GDM1 (cell line): ENCODE data around the gene RNF225.
A peak's percentile ranks its signal among the peaks of the same experiment; 100 is the strongest.
"Not testable (repeated sequence)": the region's sequence is repeated elsewhere in the genome, so short reads cannot be mapped to it uniquely, and the experiment has no call there.

ENCODE experiments used
- DNase-seq: peaks from one replicate; lab custom pipeline; 2025; lab: John Stamatoyannopoulos, UW

The RNF225 gene

DNA sequence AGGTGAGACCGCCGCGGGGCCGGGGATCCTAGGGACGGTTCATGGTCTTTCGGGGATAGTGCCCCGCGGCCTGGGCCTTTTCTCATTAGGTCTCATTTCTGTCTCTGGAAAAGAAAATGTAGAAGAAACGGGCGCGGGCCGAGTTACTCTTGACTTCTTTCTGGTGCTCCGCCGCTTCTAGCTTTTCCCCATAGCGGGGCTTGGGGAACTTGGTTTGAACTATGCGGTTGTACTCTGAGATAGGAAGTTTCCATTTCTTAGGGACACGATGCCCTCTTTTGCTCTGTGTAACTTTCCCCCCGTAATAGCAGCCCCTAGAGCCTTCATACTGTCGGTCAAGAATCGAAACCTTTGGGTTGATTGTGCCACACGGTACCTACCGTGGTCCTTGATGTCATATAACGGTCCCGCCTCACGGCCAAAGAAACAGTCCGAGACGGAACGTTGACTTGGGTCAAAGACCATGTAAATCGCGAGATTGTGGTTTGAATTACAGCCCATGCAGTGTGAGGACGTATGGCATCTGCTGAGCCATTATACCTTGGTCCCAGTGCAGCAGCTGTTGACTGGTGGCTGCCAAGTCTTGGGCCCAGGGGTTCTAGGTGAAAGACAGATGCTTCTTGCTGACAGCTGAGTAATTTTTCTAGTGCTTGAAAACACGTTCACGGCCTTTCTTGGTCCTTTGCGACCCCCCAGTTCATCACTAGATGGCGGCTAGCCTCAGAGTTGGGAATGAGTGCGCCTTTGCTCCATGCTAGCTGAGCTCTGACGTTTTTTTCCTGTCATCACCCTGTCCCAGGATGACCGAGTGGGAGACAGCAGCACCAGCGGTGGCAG lies 7.9 kb upstream of the RNF225 start:
- DNase-seq = no peak

DNA sequence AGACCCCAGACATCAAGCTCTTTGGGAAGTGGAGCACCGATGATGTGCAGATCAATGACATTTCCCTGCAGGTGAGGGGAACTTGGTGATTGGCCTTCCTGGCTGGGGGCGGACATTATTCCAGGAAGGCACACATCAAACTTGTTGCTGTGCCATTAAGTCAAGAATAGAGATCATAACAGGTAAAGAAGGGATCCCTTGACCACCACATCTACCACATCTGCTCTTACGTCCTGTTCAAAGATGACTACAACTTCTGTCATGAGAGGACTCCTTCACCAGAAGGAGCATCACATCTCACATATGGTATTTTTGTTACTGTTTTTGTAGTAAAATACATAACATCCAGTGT lies 7.3 kb upstream of the RNF225 start:
- DNase-seq = no peak

GRCh38 chr19:58392945-58393724 lies 2.3 kb upstream of the RNF225 start:
- DNase-seq = no peak

- DNase-seq = no peak
These were observed 1.8 kb upstream of the RNF225 start for GRCh38 chr19:58393725-58394033.

DNA sequence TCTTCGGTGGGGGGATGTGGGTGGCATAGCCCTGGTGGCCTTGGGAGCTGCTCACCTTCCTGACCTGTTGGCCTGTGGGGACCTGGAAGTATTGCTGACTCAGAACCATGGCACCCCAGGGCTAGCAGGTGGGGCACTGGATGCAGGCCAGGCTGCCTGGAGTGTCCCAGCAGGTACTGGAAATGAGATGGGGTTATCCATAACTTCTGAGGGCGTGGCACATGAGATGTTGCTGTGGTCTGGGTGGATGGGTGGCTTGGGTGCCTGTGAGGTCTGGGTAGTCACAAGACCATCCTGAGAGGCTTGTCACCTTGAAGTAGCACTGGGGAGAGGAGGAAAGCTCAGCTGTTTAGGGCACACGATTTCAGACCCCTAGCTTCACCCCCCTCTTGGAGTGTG lies 636 bp upstream of the RNF225 start:
- DNase-seq = no peak

DNA sequence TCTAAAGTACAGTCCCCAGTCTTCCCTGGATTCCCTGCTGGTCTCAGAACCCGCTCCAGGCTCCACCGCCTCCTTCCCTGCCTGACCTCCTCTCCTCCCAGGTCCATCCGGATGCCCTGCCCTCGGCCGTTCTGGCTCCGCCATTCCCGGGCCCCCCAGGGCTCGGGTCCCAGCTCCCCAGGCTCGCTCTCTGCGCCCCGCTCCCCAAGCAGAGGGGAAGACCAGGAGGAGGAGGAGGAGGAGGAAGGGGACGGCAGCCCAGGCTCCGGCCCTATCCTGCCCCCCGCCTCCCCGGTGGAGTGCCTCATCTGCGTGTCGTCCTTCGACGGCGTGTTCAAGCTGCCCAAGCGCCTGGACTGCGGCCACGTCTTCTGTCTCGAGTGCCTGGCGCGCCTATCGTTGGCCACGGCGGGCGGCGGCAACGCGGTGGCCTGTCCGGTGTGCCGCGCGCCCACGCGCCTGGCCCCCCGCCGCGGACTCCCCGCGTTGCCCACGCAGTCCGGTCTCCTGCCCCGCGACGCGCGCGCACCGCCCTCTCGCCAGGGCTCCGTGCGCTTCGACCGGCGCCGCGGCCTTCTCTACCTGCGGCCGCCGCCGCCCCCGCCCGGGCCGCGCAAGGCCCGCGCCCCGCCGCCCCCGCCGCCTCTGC lies 647 bp downstream of the RNF225 start:
- no peak for DNase-seq

DNA sequence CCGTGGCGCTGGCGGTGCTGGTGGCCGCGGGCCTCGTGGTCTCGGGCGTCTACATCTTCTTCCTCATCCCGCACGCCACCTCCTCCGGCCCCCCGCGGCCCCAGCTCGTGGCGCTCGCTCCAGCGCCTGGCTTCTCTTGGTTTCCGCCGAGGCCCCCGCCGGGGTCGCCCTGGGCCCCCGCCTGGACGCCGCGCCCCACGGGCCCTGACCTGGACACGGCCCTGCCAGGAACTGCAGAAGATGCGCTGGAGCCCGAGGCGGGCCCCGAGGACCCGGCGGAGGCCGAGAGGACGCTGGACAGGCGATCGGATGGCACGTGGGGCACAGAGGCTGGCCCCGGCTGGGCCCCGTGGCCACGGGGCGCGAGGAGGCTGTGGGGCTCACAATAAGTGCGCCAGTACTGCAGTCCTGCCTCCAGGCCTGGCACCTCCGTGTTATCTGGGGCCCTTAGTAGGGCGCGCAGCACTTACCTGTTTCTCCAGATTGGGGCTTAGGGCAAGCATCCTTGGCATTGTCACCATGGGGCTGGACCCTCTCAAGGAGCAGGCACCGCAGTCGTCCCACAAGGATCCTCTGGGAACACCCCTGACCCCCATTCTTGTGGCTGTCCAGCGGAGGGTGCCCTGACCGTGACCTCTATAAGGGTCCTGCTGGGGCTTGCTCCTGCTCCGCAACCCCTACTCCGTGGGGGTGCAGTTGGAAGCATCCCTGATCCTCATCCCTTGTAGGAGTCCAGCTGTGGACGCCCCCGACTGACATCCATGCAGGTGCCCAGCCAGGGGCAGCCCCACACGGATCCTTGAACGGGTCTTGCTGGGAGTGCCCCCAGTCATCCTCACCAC lies 1.5 kb downstream of the RNF225 start:
- no peak for DNase-seq

DNA sequence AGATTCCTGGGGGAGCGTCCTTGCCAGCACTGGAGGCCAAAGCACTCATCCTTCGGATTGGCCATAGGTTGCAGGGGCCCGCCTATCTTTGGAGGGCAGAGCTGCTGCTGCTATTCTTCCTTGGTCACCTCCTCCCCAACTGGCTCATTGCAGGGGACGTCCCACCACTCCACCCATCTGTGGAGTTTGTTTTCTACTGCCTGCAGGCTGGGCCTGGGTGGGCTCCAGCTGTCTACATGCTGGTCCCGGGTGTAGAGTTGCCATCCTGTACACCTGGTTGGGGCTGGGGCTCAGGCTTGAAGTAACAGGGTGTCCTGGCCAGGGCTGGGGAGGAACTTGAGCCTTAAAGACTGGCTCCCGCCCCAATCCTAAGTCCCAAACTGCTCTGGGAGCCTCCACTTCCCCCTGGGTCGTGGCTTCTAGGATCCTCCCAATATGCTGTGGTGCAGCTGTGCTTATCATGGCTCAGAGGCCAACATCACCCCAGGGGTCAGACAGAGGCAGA lies 2.1 kb downstream of the RNF225 start:
- DNase-seq = no peak

- DNase-seq = no peak
These were observed 2.6 kb downstream of the RNF225 start for GRCh38 chr19:58398087-58398486.

GRCh38 chr19:58398545-58398944 lies 3.1 kb downstream of the RNF225 start:
- no peak for DNase-seq

DNA sequence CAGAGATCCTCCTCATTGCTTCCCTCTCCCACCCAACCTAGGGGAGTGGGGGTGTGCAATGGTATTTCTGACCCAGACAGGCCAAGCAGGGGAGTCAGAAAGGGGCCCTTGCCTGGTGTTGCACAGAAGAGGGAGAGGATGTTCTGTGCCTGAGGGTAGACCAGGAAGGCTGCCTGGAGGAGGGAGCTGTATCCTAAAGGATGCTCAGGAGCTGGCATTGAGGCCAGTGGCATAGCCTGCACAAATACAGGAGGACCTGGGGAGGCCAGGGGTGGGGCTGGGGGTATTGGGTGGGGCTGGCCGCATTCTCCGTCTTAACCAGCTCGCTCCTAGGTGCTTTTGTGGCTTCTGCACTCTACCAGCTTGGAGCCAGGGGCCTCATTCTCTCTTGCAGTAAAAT lies 4.4 kb downstream of the RNF225 start:
- no peak for DNase-seq

GRCh38 chr19:58400316-58400915 lies 5.0 kb downstream of the RNF225 start:
- DNase-seq = no peak

GRCh38 chr19:58400916-58401839 lies 5.7 kb downstream of the RNF225 start:
- peak; percentile 99 for DNase-seq

- no peak for DNase-seq
These were observed 6.5 kb downstream of the RNF225 start for GRCh38 chr19:58401840-58402421.

- not testable (repeated sequence) for DNase-seq
These were observed 8.5 kb downstream of the RNF225 start for GRCh38 chr19:58403920-58404478.

- no peak for DNase-seq
These were observed 11.6 kb downstream of the RNF225 start for GRCh38 chr19:58406818-58407657.

DNA sequence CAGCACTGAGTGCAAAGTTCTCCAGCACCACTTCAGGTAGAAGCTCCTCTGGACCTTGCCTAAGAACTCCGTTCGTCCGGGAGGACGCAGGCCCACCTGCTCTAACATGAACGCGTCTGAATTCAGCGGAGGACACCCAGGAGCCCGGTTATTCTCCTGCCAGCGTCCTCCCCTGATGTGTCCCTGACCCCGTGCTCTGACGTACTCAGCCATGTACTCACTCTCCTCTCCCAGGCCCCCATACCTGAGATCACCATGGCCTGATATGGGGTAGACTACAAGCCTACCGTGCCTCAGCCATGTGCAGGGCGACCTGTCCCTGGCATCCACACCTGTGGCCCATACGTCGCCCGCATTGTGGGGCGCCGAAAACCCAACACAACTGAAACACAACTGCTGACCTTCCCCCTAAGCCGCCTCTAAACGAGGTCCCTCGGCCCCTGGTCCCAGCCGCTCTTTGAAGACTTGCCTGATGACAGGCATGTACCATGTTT lies 12.2 kb downstream of the RNF225 start:
- no peak for DNase-seq

GRCh38 chr19:58408152-58409009 lies 12.9 kb downstream of the RNF225 start, which contains the start of gene ZNF584:
Gene ZNF584, plus strand, starts transcription at chr19:58408649. Its CDS starts 499 bp downstream, at chr19:58409148.
- peak; percentile 97 for DNase-seq
